SK-N-SH (cell line): ENCODE measurements around the gene ACP3. TPM values are rescaled to one million over a fixed set of nuclear protein-coding genes. Genes with fewer than 3 reads are reported as not detected.

Experiments used
- CTCF ChIA-PET: fragments of 300-600, 350-600 bp; formaldehyde crosslinking; extraction: SDS; loops from one replicate; lab custom pipeline; 2021; lab: Yijun Ruan, JAX
- POLR2A ChIA-PET: fragments of 350-600 bp; sonication (Branson Sonifier 250); formaldehyde crosslinking; extraction: SDS; loops from one replicate; lab custom pipeline; 2020; ENCODE audit warnings: antibody characterized with exemption, inconsistent platforms; lab: Yijun Ruan, JAX
- DNase-seq: peaks from one replicate; pipeline ENCODE4 v3.0.0; 2012
- H2AFZ ChIP-seq: fragments of 200-600 bp; sonication (generic); 2 replicates; pipeline ENCODE4 v1.8.1; 2016; ENCODE audit warnings: antibody characterized with exemption, mild to moderate bottlenecking, low read depth
- H3F3A ChIP-seq: fragments of 200-600 bp; sonication (generic); replicated peaks from 2 replicates; pipeline ENCODE3; 2016; ENCODE audit warnings: antibody characterized with exemption, mild to moderate bottlenecking; ENCODE audit not compliant: insufficient read depth
- H3K27ac ChIP-seq, 2 experiments: fragments of 200-500 bp in 1 of 2; fragments of 200-600 bp in 1 of 2; sonication (Bioruptor generic) in 1 of 2; sonication (generic), shearing (Covaris generic) in 1 of 2; 2 replicates each; pipeline versions ENCODE4 v1.5.1 to v1.6.1; 2014 to 2016; ENCODE audit warnings: low read depth in 2 of 2, inconsistent platforms in 1 of 2, low read length in 1 of 2, mild to moderate bottlenecking in 1 of 2, mixed read lengths in 1 of 2
- H3K27me3 ChIP-seq: fragments of 200-600 bp; sonication (generic), shearing (Covaris generic); 2 replicates; pipeline ENCODE4 v1.6.1; 2016; ENCODE audit warnings: mixed run types; ENCODE audit not compliant: insufficient read depth
- H3K36me3 ChIP-seq, 2 experiments: fragments of 200-500 bp in 1 of 2; fragments of 200-600 bp in 1 of 2; sonication (Bioruptor generic) in 1 of 2; sonication (generic) in 1 of 2; replicated peaks in 1 of 2; 2 replicates each; pipeline versions ENCODE3 to v1.5.1; 2014 to 2016; ENCODE audit warnings: low read length in 1 of 2, mild to moderate bottlenecking in 1 of 2; ENCODE audit not compliant: insufficient read depth in 2 of 2, control insufficient read depth in 1 of 2
- H3K4me1 ChIP-seq, 2 experiments: fragments of 200-500 bp in 1 of 2; fragments of 200-600 bp in 1 of 2; sonication (Bioruptor generic) in 1 of 2; sonication (generic), shearing (Covaris generic) in 1 of 2; 2 replicates each; pipeline versions ENCODE4 v1.5.1 to v1.6.1; 2014 to 2016; ENCODE audit warnings: low read depth in 1 of 2, low read length in 1 of 2, mixed run types in 1 of 2; ENCODE audit not compliant: insufficient read depth in 2 of 2, control insufficient read depth in 1 of 2
- H3K4me2 ChIP-seq: fragments of 200-600 bp; sonication (generic), shearing (Covaris generic); 2 replicates; pipeline ENCODE4 v1.6.1; 2017; ENCODE audit warnings: mixed run types
- H3K4me3 ChIP-seq, 2 experiments: fragments of 200-500 bp in 1 of 2; fragments of 200-600 bp in 1 of 2; sonication (Bioruptor generic) in 1 of 2; sonication (generic), shearing (Covaris generic) in 1 of 2; 2 replicates each; pipeline versions ENCODE4 v1.5.1 to v1.8.1; 2014 to 2016; ENCODE audit warnings: low read depth in 2 of 2, inconsistent platforms in 1 of 2, low read length in 1 of 2, mild to moderate bottlenecking in 1 of 2, mixed read lengths in 1 of 2, moderate library complexity in 1 of 2
- H3K79me2 ChIP-seq: fragments of 200-600 bp; sonication (generic); 2 replicates; pipeline ENCODE4 v1.8.1; 2017; ENCODE audit warnings: mild to moderate bottlenecking; ENCODE audit not compliant: insufficient read depth
- H3K9ac ChIP-seq: fragments of 200-600 bp; sonication (generic); 2 replicates; pipeline ENCODE4 v1.6.1; 2017; ENCODE audit warnings: mixed run types
- H3K9me2 ChIP-seq: fragments of 200-600 bp; sonication (generic); 2 replicates; pipeline ENCODE4 v1.6.1; 2017; ENCODE audit warnings: mixed run types
- H3K9me3 ChIP-seq: fragments of 200-600 bp; sonication (generic); 2 replicates; pipeline ENCODE4 v1.6.1; 2017; ENCODE audit warnings: mixed run types, mild to moderate bottlenecking, moderate library complexity
- H4K20me1 ChIP-seq: fragments of 200-600 bp; sonication (generic); 2 replicates; pipeline ENCODE4 v1.6.1; 2017; ENCODE audit warnings: mild to moderate bottlenecking, mixed run types; ENCODE audit not compliant: insufficient read depth
- CHD2 ChIP-seq: fragments of 150-350 bp; IDR thresholded peaks from 2 replicates; pipeline ENCODE4 v1.6.1; 2018; ENCODE audit warnings: low read length; ENCODE audit not compliant: partially characterized antibody
- FOSL2 ChIP-seq: IDR thresholded peaks from 2 replicates; pipeline ENCODE4 v1.4.0; 2012; ENCODE audit warnings: low read depth, mild to moderate bottlenecking, moderate library complexity, borderline replicate concordance
- FOXJ3 ChIP-seq: sonication (generic); formaldehyde crosslinking; IDR thresholded peaks from 2 replicates; pipeline ENCODE4 v1.5.1; 2020; ENCODE audit warnings: mild to moderate bottlenecking, missing genetic modification reagents
- GABPA ChIP-seq: IDR thresholded peaks from 2 replicates; pipeline ENCODE4 v1.4.0; 2012; ENCODE audit warnings: low read depth, mild to moderate bottlenecking
- GATA2 ChIP-seq: sonication (generic); formaldehyde crosslinking; IDR thresholded peaks from 2 replicates; pipeline ENCODE4 v1.5.0; 2020; ENCODE audit warnings: mild to moderate bottlenecking, missing genetic modification reagents
- JUND ChIP-seq: IDR thresholded peaks from 2 replicates; pipeline ENCODE4 v1.4.0; 2012
- MXI1 ChIP-seq: IDR thresholded peaks from 2 replicates; pipeline ENCODE4 v1.6.1; 2012; ENCODE audit warnings: mild to moderate bottlenecking, low read depth, low read length, improper control_type of control experiment
- NRF1 ChIP-seq: IDR thresholded peaks from 2 replicates; pipeline ENCODE4 v1.6.1; 2012; ENCODE audit warnings: low read depth, mild to moderate bottlenecking, low read length
- RAD21 ChIP-seq: IDR thresholded peaks from 2 replicates; pipeline ENCODE4 v1.6.1; 2012; ENCODE audit warnings: mild to moderate bottlenecking, low read length
- RXRA ChIP-seq: IDR thresholded peaks from 2 replicates; pipeline ENCODE4 v1.4.0; 2012; ENCODE audit warnings: low read depth, mild to moderate bottlenecking, borderline replicate concordance
- TAF1 ChIP-seq: IDR thresholded peaks from 2 replicates; pipeline ENCODE4 v1.6.1; 2012; ENCODE audit warnings: low read depth, mild to moderate bottlenecking, low read length, moderate library complexity, borderline replicate concordance
- TCF12 ChIP-seq: IDR thresholded peaks from 2 replicates; pipeline ENCODE4 v1.4.0; 2012
- YY1 ChIP-seq: IDR thresholded peaks from 2 replicates; pipeline ENCODE4 v1.4.0; 2012; ENCODE audit warnings: low read depth, mild to moderate bottlenecking
- WGBS: methylation state at CpG from one replicate; pipeline ENCODE4 v1.1.6; 2017; ENCODE audit warnings: low lambda C conversion rate; 5-methylcytosine and 5-hydroxymethylcytosine counted together
- polyA plus RNA-seq, 3 experiments: library from polyadenylated mRNA; depleted of rRNA; stranded (reverse); fragments of >200 nt; gene quantifications; 2 replicates each; pipeline ENCODE4 v1.2.3, GENCODE V29; 2012
- TF ChIP-seq, protein P1 (sequence below): IDR thresholded peaks from 2 replicates; pipeline ENCODE4 v1.6.1; 2012; ENCODE audit warnings: mild to moderate bottlenecking, low read depth, low read length, moderate library complexity
- TF ChIP-seq, protein P2 (sequence below): IDR thresholded peaks from 2 replicates; pipeline ENCODE4 v1.4.0; 2012; ENCODE audit warnings: low read depth, borderline replicate concordance
- TF ChIP-seq, protein P3 (sequence below): fragments of 150-350 bp; IDR thresholded peaks from 2 replicates; pipeline ENCODE4 v1.6.1; 2017; ENCODE audit warnings: antibody characterized with exemption, low read length, low read depth, borderline replicate concordance
- TF ChIP-seq, protein P4 (sequence below): IDR thresholded peaks from 2 replicates; pipeline ENCODE4; 2012

The ACP3 gene
- polyA plus RNA-seq, 1 of the 3 experiments (the other 2 are of a cell fraction): 0.30 TPM

DNA sequence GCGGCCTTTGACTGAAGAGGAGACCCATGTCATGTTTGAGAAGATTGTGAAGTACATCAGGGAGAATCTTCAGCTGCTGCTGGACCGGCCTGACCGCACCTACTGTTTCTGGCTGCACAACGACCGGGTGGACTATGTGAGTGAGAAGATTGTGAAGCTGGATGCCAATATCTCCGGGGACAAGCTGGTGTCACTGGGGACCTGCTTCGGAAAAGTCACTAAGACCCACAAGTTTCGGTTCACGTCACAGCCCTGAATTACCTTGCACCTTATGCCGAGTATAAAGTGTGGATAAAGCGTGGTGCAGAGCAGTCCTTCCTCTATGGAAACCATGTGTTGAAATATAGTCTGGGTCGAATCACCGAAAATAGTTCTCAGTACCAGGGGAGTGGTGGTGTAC lies 84.0 kb downstream of the ACP3 start (continued):
- TF ChIP-seq, protein P1, sequence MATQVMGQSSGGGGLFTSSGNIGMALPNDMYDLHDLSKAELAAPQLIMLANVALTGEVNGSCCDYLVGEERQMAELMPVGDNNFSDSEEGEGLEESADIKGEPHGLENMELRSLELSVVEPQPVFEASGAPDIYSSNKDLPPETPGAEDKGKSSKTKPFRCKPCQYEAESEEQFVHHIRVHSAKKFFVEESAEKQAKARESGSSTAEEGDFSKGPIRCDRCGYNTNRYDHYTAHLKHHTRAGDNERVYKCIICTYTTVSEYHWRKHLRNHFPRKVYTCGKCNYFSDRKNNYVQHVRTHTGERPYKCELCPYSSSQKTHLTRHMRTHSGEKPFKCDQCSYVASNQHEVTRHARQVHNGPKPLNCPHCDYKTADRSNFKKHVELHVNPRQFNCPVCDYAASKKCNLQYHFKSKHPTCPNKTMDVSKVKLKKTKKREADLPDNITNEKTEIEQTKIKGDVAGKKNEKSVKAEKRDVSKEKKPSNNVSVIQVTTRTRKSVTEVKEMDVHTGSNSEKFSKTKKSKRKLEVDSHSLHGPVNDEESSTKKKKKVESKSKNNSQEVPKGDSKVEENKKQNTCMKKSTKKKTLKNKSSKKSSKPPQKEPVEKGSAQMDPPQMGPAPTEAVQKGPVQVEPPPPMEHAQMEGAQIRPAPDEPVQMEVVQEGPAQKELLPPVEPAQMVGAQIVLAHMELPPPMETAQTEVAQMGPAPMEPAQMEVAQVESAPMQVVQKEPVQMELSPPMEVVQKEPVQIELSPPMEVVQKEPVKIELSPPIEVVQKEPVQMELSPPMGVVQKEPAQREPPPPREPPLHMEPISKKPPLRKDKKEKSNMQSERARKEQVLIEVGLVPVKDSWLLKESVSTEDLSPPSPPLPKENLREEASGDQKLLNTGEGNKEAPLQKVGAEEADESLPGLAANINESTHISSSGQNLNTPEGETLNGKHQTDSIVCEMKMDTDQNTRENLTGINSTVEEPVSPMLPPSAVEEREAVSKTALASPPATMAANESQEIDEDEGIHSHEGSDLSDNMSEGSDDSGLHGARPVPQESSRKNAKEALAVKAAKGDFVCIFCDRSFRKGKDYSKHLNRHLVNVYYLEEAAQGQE: no peak
- TF ChIP-seq FOXJ3 (CRISPR knock-in tag) (no peak), NRF1 (no peak), TAF1 (no peak), RAD21 (no peak), JUND (no peak)
- TF ChIP-seq, protein P2, sequence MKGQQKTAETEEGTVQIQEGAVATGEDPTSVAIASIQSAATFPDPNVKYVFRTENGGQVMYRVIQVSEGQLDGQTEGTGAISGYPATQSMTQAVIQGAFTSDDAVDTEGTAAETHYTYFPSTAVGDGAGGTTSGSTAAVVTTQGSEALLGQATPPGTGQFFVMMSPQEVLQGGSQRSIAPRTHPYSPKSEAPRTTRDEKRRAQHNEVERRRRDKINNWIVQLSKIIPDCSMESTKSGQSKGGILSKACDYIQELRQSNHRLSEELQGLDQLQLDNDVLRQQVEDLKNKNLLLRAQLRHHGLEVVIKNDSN: no peak

DNA sequence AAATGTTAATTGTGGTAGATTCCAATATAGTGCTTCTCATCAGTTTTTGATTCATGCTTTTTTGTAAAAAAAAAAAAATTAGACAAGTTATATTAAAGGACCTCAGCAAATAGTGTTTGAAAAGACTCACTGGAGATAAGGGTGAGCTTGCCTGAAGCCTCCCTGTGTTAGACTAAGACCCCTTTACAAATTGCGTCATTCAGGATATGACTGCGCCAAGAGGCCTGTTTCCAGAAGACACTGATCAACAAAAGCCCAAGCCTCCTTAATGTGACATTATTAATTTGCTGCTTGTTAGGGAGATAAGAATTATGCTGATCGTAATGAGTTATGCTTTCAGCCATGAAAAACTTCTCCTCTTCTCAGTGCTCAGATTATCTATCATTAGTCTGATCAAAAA lies 87.1 kb downstream of the ACP3 start:
- 63% methylated on average over 3 of the region's 3 CpGs for WGBS
- ChIA-PET CTCF (interaction anchor here (14.1 kb wide), 1 partner anchor 55 kb away, joined by 383 read pairs; no protein-coding TSS in a partner anchor), POLR2A (interaction anchor here (2.9 kb wide), 1 partner anchor 13 kb away, joined by 16 read pairs; the partner anchor contains the start of gene DNAJC13)
- no peak overlapping the region for H3K9ac ChIP-seq
- H3K79me2 ChIP-seq: no peaks in the 10 kb centered on the region
- H2AFZ ChIP-seq: no peak overlapping the region
- peak overlapping the region in 1 of 2 experiments; percentile 99; a peak in 2 of 4 replicates for H3K27ac ChIP-seq
- H4K20me1 ChIP-seq: no peaks in the 10 kb centered on the region
- DNase-seq: peak; percentile 48
- no peak overlapping the region for H3K4me3 ChIP-seq
- H3K4me2 ChIP-seq: no peak overlapping the region
- no peaks in the 10 kb centered on the region for H3F3A ChIP-seq
- peaks cover 0 to 17% of the 10 kb centered on the region in 2 experiments; a peak in 2 of 4 replicates for H3K4me1 ChIP-seq
- no peaks in the 10 kb centered on the region for H3K9me2 ChIP-seq
- TF ChIP-seq, protein P3, sequence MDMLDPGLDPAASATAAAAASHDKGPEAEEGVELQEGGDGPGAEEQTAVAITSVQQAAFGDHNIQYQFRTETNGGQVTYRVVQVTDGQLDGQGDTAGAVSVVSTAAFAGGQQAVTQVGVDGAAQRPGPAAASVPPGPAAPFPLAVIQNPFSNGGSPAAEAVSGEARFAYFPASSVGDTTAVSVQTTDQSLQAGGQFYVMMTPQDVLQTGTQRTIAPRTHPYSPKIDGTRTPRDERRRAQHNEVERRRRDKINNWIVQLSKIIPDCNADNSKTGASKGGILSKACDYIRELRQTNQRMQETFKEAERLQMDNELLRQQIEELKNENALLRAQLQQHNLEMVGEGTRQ: no peak
- TF ChIP-seq, protein P4, sequence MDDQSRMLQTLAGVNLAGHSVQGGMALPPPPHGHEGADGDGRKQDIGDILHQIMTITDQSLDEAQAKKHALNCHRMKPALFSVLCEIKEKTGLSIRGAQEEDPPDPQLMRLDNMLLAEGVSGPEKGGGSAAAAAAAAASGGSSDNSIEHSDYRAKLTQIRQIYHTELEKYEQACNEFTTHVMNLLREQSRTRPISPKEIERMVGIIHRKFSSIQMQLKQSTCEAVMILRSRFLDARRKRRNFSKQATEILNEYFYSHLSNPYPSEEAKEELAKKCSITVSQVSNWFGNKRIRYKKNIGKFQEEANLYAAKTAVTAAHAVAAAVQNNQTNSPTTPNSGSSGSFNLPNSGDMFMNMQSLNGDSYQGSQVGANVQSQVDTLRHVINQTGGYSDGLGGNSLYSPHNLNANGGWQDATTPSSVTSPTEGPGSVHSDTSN: no peak
- TF ChIP-seq GABPA (no peak), YY1 (no peak), GATA2 (CRISPR knock-in tag) (peak; percentile 42; the same call in 1 of the 2 replicates), TCF12 (no peak), CHD2 (no peak), MXI1 (no peak), FOXJ3 (CRISPR knock-in tag) (peak; percentile 49; the same call in 1 of the 2 replicates), RXRA (no peak), FOSL2 (no peak), RAD21 (no peak)
- TF ChIP-seq, protein P2: no peak
- TF ChIP-seq, protein P1: no peak
- no peaks in the 10 kb centered on the region for H3K9me3 ChIP-seq
- H3K27me3 ChIP-seq: no peaks in the 10 kb centered on the region
- no peaks in the 10 kb centered on the region for H3K36me3 ChIP-seq
